ENCODE measurements around the gene HTR1D. TPM values are rescaled to one million over a fixed set of nuclear protein-coding genes. Genes with fewer than 3 reads are reported as not detected.

HTR1D gene
- total RNA-seq, 1 experiment from 2014 or later, result 3.1 TPM

- DNase-seq, result no peak
These were observed 7.5 kb downstream of the HTR1D start for GRCh38 chr1:23209770-23210169.

More at GRCh38 chr1:23209770-23210169, 7.5 kb downstream of the HTR1D start:
- Histone ChIP-seq H2BK5ac (ENCODE audit: insufficient read length, low read length) (no peak overlapping the region), H3K23me2 (ENCODE audit: insufficient read length, low read depth, low read length, poor library complexity, severe bottlenecking) (no peaks in the 10 kb centered on the region), H3K4ac (ENCODE audit: low read depth, low read length) (no peak overlapping the region), H3K79me2 (ENCODE audit: insufficient read depth, low read length) (no peaks in the 10 kb centered on the region), H2BK120ac (ENCODE audit: low read depth, low read length, poor library complexity, severe bottlenecking) (no peak overlapping the region), H4K20me1 (ENCODE audit: control insufficient read depth, insufficient read depth, insufficient read length) (no peaks in the 10 kb centered on the region), H4K8ac (replicated peaks; ENCODE audit: insufficient read length, low read depth, low read length) (no peak overlapping the region), H3K56ac (ENCODE audit: insufficient read length, low read depth, low read length) (no peak overlapping the region), H3K14ac (ENCODE audit: insufficient read depth, low read length) (no peak overlapping the region), H2AFZ (ENCODE audit: low read length) (no peak overlapping the region), H3K79me1 (ENCODE audit: insufficient read depth, low read depth, low read length, poor library complexity, severe bottlenecking) (no peaks in the 10 kb centered on the region), H3K4me1 (ENCODE audit: insufficient read depth, low read length) (no peaks in the 10 kb centered on the region), H2BK15ac (ENCODE audit: low read depth, low read length) (no peak overlapping the region), H3T11ph (ENCODE audit: low read length) (no peak overlapping the region), H4K5ac (ENCODE audit: insufficient read length, low read depth, low read length) (no peak overlapping the region), H3K9me3 (ENCODE audit: control insufficient read depth, low read depth, low read length) (no peaks in the 10 kb centered on the region), H3K18ac (ENCODE audit: insufficient read length, low read depth, low read length) (no peak overlapping the region), H2BK12ac (ENCODE audit: insufficient read length, low read depth, low read length) (no peak overlapping the region), H3K27ac (ENCODE audit: insufficient read length, low read depth, low read length) (no peak overlapping the region), H2BK20ac (ENCODE audit: low read depth, low read length, poor library complexity, severe bottlenecking) (no peak overlapping the region), H3K23ac (ENCODE audit: insufficient read length, low read depth, low read length) (no peak overlapping the region), H3K27me3 (ENCODE audit: insufficient read depth, low read length) (no peaks in the 10 kb centered on the region), H2AK5ac (ENCODE audit: insufficient read length, low read length) (no peak overlapping the region), H3K9ac (ENCODE audit: extremely low read depth, insufficient read length, low read length) (no peak overlapping the region), H3K4me2 (ENCODE audit: insufficient read depth, insufficient read length, low read length) (no peak overlapping the region), H4K91ac (ENCODE audit: insufficient read length, low read depth, low read length) (no peak overlapping the region)
- no peaks in the 10 kb centered on the region for H3K9me3 Mint-ChIP-seq
- H3K4me1 Mint-ChIP-seq, result peaks cover 0 to 17% of the 10 kb centered on the region in 2 experiments; a peak in 2 of 4 replicates
- no peak for TF ChIP-seq CTCF (conservative IDR thresholded peaks at IDR 0.05)
- peaks cover 2% of the 10 kb centered on the region; the same call in 1 of the 2 replicates for H3K27me3 Mint-ChIP-seq (ENCODE audit: low read depth)
- no CpG with 5 or more reads among the region's 4 CpGs for WGBS (ENCODE audit: extremely low coverage, insufficient read length, low lambda C conversion rate)
- H3K4me3 Mint-ChIP-seq, result no peak overlapping the region; a peak in 1 of 5 replicates
- H3K27ac Mint-ChIP-seq, result no peak overlapping the region
- H3K36me3 Mint-ChIP-seq (ENCODE audit: insufficient read depth in 1 of 3, low read depth in 3 of 3), result peaks cover 0 to under 1% (median 0%) of the 10 kb centered on the region in 3 experiments; a peak in 3 of 7 replicates

Measured in H9 (cell line).